ENCODE results near the gene HLA-DOB.

GRCh38 chr6:32803416-32803815 is 13.4 kb downstream of the HLA-DOB start:
- no peak for TF ChIP-seq ARNTL (CRISPR knock-in tag; IDR thresholded peaks at IDR 0.05; ENCODE audit: borderline replicate concordance, low read depth)
- TF ChIP-seq, protein P1, sequence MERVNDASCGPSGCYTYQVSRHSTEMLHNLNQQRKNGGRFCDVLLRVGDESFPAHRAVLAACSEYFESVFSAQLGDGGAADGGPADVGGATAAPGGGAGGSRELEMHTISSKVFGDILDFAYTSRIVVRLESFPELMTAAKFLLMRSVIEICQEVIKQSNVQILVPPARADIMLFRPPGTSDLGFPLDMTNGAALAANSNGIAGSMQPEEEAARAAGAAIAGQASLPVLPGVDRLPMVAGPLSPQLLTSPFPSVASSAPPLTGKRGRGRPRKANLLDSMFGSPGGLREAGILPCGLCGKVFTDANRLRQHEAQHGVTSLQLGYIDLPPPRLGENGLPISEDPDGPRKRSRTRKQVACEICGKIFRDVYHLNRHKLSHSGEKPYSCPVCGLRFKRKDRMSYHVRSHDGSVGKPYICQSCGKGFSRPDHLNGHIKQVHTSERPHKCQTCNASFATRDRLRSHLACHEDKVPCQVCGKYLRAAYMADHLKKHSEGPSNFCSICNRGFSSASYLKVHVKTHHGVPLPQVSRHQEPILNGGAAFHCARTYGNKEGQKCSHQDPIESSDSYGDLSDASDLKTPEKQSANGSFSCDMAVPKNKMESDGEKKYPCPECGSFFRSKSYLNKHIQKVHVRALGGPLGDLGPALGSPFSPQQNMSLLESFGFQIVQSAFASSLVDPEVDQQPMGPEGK (CRISPR knock-in tag; IDR thresholded peaks at IDR 0.05; ENCODE audit: borderline replicate concordance), result no peak
- no peak for TF ChIP-seq ZFP3 (CRISPR knock-in tag; IDR thresholded peaks at IDR 0.05)
- TF ChIP-seq OSR1 (CRISPR knock-in tag; IDR thresholded peaks at IDR 0.05), result no peak
- no peak for TF ChIP-seq RARB (CRISPR knock-in tag; IDR thresholded peaks at IDR 0.05)
- no peak for TF ChIP-seq BACH2 (CRISPR knock-in tag; IDR thresholded peaks at IDR 0.05; ENCODE audit: borderline replicate concordance)
